Nephron (organoid): ENCODE results near the gene ITIH3.

Experiments used
- H3K27ac Mint-ChIP-seq, 3 experiments: 2 replicates each; pipeline ENCODE4 v1.8.0; 2020; ENCODE audit warnings: mixed read lengths in 3 of 3, mild to moderate bottlenecking in 2 of 3, moderate library complexity in 1 of 3
- H3K27me3 Mint-ChIP-seq: 2 replicates; pipeline ENCODE4 v1.8.0; 2021; ENCODE audit warnings: low read depth, mild to moderate bottlenecking, moderate library complexity, mixed read lengths
- H3K36me3 Mint-ChIP-seq: 2 replicates; pipeline ENCODE4 v1.8.0; 2020; ENCODE audit warnings: low read depth, mixed read lengths
- H3K4me1 Mint-ChIP-seq: 2 replicates; pipeline ENCODE4 v1.8.0; 2020; ENCODE audit warnings: mixed read lengths
- H3K4me3 Mint-ChIP-seq, 3 experiments: 2 replicates each; pipeline ENCODE4 v1.8.0; 2020; ENCODE audit warnings: mild to moderate bottlenecking in 3 of 3, mixed read lengths in 3 of 3, moderate library complexity in 2 of 3
- H3K9me3 Mint-ChIP-seq: 2 replicates; pipeline ENCODE4 v1.8.0; 2020; ENCODE audit warnings: mixed read lengths
- TF ChIP-seq, protein P1 (sequence below), 3 experiments: fragments of 200-600 bp; sonication (generic); IDR thresholded peaks; one replicate each; pipeline ENCODE4 v1.5.0; 2021; ENCODE audit warnings: antibody characterized with exemption in 3 of 3; ENCODE audit not compliant: unreplicated experiment in 3 of 3

ITIH3 gene, protein sequence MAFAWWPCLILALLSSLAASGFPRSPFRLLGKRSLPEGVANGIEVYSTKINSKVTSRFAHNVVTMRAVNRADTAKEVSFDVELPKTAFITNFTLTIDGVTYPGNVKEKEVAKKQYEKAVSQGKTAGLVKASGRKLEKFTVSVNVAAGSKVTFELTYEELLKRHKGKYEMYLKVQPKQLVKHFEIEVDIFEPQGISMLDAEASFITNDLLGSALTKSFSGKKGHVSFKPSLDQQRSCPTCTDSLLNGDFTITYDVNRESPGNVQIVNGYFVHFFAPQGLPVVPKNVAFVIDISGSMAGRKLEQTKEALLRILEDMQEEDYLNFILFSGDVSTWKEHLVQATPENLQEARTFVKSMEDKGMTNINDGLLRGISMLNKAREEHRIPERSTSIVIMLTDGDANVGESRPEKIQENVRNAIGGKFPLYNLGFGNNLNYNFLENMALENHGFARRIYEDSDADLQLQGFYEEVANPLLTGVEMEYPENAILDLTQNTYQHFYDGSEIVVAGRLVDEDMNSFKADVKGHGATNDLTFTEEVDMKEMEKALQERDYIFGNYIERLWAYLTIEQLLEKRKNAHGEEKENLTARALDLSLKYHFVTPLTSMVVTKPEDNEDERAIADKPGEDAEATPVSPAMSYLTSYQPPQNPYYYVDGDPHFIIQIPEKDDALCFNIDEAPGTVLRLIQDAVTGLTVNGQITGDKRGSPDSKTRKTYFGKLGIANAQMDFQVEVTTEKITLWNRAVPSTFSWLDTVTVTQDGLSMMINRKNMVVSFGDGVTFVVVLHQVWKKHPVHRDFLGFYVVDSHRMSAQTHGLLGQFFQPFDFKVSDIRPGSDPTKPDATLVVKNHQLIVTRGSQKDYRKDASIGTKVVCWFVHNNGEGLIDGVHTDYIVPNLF

DNA sequence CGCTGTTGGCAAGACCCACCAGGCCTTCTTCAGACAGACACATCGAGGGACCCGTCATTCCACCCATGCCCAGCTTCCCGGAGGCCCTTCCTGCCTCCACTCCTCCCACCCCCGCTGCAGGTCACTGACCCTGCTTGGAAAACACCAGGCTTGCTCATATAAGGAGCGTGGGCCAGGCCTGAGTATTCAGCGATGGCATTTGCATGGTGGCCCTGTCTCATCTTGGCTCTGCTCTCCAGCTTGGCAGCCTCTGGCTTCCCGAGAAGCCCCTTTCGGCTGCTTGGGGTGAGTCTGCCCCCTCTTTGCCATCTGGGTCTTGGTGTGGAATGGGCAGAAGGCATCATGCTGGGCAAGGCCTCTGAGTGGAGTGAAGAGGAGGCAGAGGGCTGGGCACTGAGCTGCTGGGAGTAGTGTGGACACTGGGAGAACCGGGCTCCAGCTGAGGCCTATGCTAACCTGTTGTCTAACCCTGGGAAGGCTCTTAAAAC lies at the start of gene ITIH3:
TSS of gene ITIH3 (plus strand) at position 185 of the 488 bp plus-strand sequence. CDS start at position 193, 8 bp downstream.
- no peaks in the 10 kb centered on the region for H3K36me3 Mint-ChIP-seq
- no peak within 1 kb of the TSS for H3K4me3 Mint-ChIP-seq
- no peaks in the 10 kb centered on the region for H3K4me1 Mint-ChIP-seq
- H3K27ac Mint-ChIP-seq, result no peak within 1 kb of the TSS
- TF ChIP-seq, protein P1, sequence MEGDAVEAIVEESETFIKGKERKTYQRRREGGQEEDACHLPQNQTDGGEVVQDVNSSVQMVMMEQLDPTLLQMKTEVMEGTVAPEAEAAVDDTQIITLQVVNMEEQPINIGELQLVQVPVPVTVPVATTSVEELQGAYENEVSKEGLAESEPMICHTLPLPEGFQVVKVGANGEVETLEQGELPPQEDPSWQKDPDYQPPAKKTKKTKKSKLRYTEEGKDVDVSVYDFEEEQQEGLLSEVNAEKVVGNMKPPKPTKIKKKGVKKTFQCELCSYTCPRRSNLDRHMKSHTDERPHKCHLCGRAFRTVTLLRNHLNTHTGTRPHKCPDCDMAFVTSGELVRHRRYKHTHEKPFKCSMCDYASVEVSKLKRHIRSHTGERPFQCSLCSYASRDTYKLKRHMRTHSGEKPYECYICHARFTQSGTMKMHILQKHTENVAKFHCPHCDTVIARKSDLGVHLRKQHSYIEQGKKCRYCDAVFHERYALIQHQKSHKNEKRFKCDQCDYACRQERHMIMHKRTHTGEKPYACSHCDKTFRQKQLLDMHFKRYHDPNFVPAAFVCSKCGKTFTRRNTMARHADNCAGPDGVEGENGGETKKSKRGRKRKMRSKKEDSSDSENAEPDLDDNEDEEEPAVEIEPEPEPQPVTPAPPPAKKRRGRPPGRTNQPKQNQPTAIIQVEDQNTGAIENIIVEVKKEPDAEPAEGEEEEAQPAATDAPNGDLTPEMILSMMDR (IDR thresholded peaks at IDR 0.05; ENCODE audit: unreplicated experiment in 3 of 3), result no peak
- no peaks in the 10 kb centered on the region for H3K27me3 Mint-ChIP-seq
- no peaks in the 10 kb centered on the region for H3K9me3 Mint-ChIP-seq

DNA sequence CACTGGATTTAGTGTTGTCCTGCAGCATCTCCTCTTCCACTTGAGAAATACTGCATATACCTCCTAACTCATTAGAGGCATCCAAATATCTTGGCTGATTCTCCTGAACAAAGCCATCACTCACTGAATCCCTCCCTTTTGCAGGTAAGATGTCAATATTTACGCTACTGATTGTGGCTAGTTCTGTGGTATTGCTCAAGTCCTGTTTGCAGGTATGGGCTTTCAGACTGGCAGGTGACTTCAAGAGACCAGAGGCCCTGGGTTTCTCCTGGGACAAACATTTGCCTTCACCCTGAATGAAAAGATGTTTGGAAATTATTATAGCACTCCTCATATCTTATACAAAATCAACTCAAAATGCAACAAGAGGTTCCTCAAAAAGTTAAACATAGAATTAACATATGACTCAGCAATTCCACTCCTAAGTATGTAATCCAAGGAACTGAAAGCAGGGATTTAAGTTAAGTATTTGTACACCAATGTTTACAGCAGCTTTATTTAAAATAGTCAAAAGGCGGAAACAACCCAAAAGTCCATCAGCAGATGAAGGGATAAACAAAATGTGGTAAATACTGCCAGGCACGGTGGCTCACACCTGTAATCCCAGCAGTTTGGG lies 42.4 kb upstream of the ITIH3 start:
- TF ChIP-seq, protein P1 (IDR thresholded peaks at IDR 0.05; ENCODE audit: unreplicated experiment in 3 of 3), result no peak
- H3K36me3 Mint-ChIP-seq, result peaks cover 76% of the 10 kb centered on the region
- no peaks in the 10 kb centered on the region for H3K9me3 Mint-ChIP-seq
- no peak overlapping the region for H3K27ac Mint-ChIP-seq
- no peaks in the 10 kb centered on the region for H3K4me1 Mint-ChIP-seq
- no peaks in the 10 kb centered on the region for H3K27me3 Mint-ChIP-seq
- no peak overlapping the region for H3K4me3 Mint-ChIP-seq

DNA sequence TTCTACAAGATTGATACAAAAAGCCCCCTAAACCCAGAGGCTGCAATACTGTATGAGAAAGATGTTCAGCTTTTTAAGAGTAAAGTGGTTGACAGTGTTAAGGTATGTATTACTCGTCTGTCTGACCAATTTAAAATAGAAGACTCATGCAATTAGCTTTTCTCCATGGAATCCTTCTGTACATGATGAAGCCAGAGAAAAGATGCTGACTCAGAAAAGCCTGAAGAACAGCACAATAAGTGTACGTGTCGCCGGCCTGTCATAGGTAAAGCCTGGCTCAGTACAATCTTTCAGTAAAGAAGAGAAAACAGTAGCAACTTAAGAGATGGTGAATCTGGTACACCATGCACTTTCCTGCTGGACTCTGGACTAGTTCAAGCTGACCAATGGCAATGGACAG lies 40.2 kb upstream of the ITIH3 start:
- Mint-ChIP-seq H3K36me3 (peaks cover 84% of the 10 kb centered on the region), H3K27ac (no peak overlapping the region), H3K4me3 (no peak overlapping the region), H3K27me3 (no peaks in the 10 kb centered on the region), H3K4me1 (no peaks in the 10 kb centered on the region), H3K9me3 (no peaks in the 10 kb centered on the region)
- TF ChIP-seq, protein P1 (IDR thresholded peaks at IDR 0.05; ENCODE audit: unreplicated experiment in 3 of 3), result no peak

DNA sequence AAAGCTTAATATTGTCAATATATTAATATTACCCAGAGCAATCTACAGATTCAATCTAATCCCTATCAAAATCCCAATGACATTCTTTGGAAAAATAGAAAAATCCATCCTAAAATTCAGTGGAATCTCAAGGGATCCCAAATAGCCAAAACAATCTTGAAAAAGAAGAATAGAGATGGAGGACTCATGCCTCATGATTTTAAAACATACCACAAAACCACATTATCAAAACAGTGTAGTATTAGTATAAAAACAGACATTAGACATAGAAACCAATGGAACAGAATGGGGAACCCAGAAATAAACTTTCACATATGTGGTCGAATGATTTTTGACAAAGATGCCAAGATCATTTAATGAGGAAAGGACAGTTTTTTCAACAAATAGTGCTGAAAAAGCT lies 38.5 kb upstream of the ITIH3 start:
- Mint-ChIP-seq H3K9me3 (no peaks in the 10 kb centered on the region), H3K36me3 (peaks cover 85% of the 10 kb centered on the region), H3K4me3 (no peak overlapping the region), H3K27ac (no peak overlapping the region), H3K27me3 (no peaks in the 10 kb centered on the region), H3K4me1 (no peaks in the 10 kb centered on the region)
- TF ChIP-seq, protein P1 (IDR thresholded peaks at IDR 0.05; ENCODE audit: unreplicated experiment in 3 of 3), result no peak

DNA sequence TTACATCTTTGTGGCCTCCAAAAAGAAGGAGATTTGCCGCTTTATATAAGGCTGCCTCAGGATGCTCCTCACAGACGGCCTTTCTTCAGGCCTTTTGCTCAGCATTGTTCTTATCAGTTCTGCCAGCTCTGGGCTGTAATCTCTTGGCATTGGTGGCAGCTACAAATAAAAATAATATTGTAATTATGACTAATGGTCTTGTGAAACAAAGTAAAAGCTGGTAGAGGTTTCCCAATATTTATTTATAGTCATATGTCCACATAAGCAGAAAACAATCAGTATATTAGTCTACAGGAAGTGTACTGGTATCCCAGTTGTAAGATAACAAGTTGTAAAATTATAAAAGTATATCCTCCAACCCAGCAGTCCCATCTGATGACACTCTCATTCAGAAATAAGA lies 31.1 kb upstream of the ITIH3 start:
- TF ChIP-seq, protein P1 (IDR thresholded peaks at IDR 0.05; ENCODE audit: unreplicated experiment in 3 of 3), result no peak
- Mint-ChIP-seq H3K4me3 (no peak overlapping the region), H3K27me3 (no peaks in the 10 kb centered on the region), H3K4me1 (no peaks in the 10 kb centered on the region), H3K9me3 (no peaks in the 10 kb centered on the region), H3K36me3 (peaks cover 73% of the 10 kb centered on the region), H3K27ac (no peak overlapping the region)
